ENCODE data around the gene ORMDL2. TPM values are rescaled to one million over a fixed set of nuclear protein-coding genes. Genes with fewer than 3 reads are reported as not detected.

Gene ORMDL2
- total RNA-seq, 1 donor from 2014 or later = 12.5 TPM

GRCh38 chr12:55824726-55825125, 6.9 kb downstream of the ORMDL2 start:
- Histone ChIP-seq H3K27me3 (no peaks in the 10 kb centered on the region), H3K4me1 (peaks cover 16% of the 10 kb centered on the region), H3K36me3 (peaks cover 5% of the 10 kb centered on the region), H2AFZ (replicated peaks) (no peak overlapping the region), H3K4me3 (no peak overlapping the region), H3K27ac (peak overlapping the region; percentile 31), H3K9me3 (ENCODE audit: low read depth) (no peaks in the 10 kb centered on the region), H3K9ac (peak overlapping the region; percentile 46), H3K4me2 (peak overlapping the region; percentile 48), H4K20me1 (ENCODE audit: low read depth) (peaks cover 5% of the 10 kb centered on the region), H3K79me2 (ENCODE audit: low read depth) (peaks cover 56% of the 10 kb centered on the region), H3F3A (ENCODE audit: low read depth) (peaks cover 69% of the 10 kb centered on the region)
- Mint-ChIP-seq H3K9me3 (no peaks in the 10 kb centered on the region), H3K4me1 (peaks cover 24% of the 10 kb centered on the region), H3K4me3 (peak overlapping the region; percentile 41), H3K27ac (no peak overlapping the region), H3K36me3 (peaks cover 23% of the 10 kb centered on the region), H3K27me3 (ENCODE audit: insufficient read depth, low read depth) (no peaks in the 10 kb centered on the region)
- DNase-seq (ENCODE audit: low spot score) = no peak
- TF ChIP-seq EZH2 (IDR thresholded peaks at IDR 0.05) = no peak
- TF ChIP-seq CTCF (IDR thresholded peaks at IDR 0.05) = no peak
- TF ChIP-seq EZH2phosphoT487 (IDR thresholded peaks at IDR 0.05) = no peak

DNA sequence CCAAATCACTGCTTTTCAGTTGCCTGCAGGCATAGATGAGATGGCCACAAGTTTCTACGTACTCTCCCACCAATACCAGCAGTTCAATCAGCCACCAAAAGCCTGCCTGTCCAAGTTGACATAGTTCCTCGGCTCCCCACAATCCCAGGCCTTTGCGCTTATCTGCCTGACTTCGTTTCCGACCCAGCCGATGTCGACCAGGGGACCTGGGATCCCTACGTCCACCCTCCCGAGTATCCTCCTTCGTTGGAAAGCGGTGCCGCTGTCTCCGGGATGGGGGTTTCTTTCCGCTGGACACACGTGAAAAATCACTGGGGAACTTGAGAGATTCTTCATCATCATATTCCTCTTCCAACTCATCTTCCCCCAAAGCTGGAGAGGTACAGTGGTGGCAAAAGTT, 10.0 kb downstream of the ORMDL2 start:
- no peaks in the 10 kb centered on the region for H3K9me3 ChIP-seq (ENCODE audit: low read depth)
- H3F3A ChIP-seq (ENCODE audit: low read depth) = peaks cover 46% of the 10 kb centered on the region
- H3K4me1 ChIP-seq = peaks cover 25% of the 10 kb centered on the region
- H3K4me3 ChIP-seq = peak overlapping the region; percentile 12
- no peaks in the 10 kb centered on the region for H4K20me1 ChIP-seq (ENCODE audit: low read depth)
- Mint-ChIP-seq H3K4me1 (peaks cover 39% of the 10 kb centered on the region), H3K27me3 (ENCODE audit: insufficient read depth, low read depth) (peaks cover 6% of the 10 kb centered on the region), H3K9me3 (no peaks in the 10 kb centered on the region), H3K27ac (no peak overlapping the region), H3K36me3 (peaks cover 11% of the 10 kb centered on the region), H3K4me3 (peak overlapping the region; percentile 99)
- peak overlapping the region; percentile 18 for H3K9ac ChIP-seq
- H3K4me2 ChIP-seq = peak overlapping the region; percentile 87
- H3K79me2 ChIP-seq (ENCODE audit: low read depth) = peaks cover 77% of the 10 kb centered on the region
- no peaks in the 10 kb centered on the region for H3K27me3 ChIP-seq
- peak overlapping the region; percentile 35 for H3K27ac ChIP-seq
- peaks cover 1% of the 10 kb centered on the region for H3K36me3 ChIP-seq
- H2AFZ ChIP-seq (replicated peaks) = no peak overlapping the region
- TF ChIP-seq EZH2 (IDR thresholded peaks at IDR 0.05) (no peak), EZH2phosphoT487 (IDR thresholded peaks at IDR 0.05) (no peak), CTCF (IDR thresholded peaks at IDR 0.05) (no peak)
- DNase-seq (ENCODE audit: low spot score) = no peak

- H2AFZ ChIP-seq (replicated peaks) = no peak overlapping the region
- no peaks in the 10 kb centered on the region for H3K27me3 ChIP-seq
- H3K36me3 ChIP-seq = no peaks in the 10 kb centered on the region
- peaks cover 77% of the 10 kb centered on the region for H3K79me2 ChIP-seq (ENCODE audit: low read depth)
- DNase-seq (ENCODE audit: low spot score) = no peak
- H3K27me3 Mint-ChIP-seq (ENCODE audit: insufficient read depth, low read depth) = peaks cover 6% of the 10 kb centered on the region
- H3K27ac Mint-ChIP-seq = no peak overlapping the region
- H4K20me1 ChIP-seq (ENCODE audit: low read depth) = no peaks in the 10 kb centered on the region
- H3K9me3 Mint-ChIP-seq = no peaks in the 10 kb centered on the region
- H3K4me2 ChIP-seq = peak overlapping the region; percentile 87
- TF ChIP-seq CTCF (IDR thresholded peaks at IDR 0.05) (no peak), EZH2 (IDR thresholded peaks at IDR 0.05) (no peak), EZH2phosphoT487 (IDR thresholded peaks at IDR 0.05) (no peak)
- no peaks in the 10 kb centered on the region for H3K9me3 ChIP-seq (ENCODE audit: low read depth)
- H3K4me3 ChIP-seq = peak overlapping the region; percentile 92
- H3K4me1 Mint-ChIP-seq = peaks cover 39% of the 10 kb centered on the region
- H3F3A ChIP-seq (ENCODE audit: low read depth) = peaks cover 41% of the 10 kb centered on the region
- H3K4me1 ChIP-seq = peaks cover 25% of the 10 kb centered on the region
- H3K27ac ChIP-seq = no peak overlapping the region
- H3K4me3 Mint-ChIP-seq = peak overlapping the region; percentile 99
- no peak overlapping the region for H3K9ac ChIP-seq
- H3K36me3 Mint-ChIP-seq = peaks cover 6% of the 10 kb centered on the region
Measured at GRCh38 chr12:55828357-55828756, 10.5 kb downstream of the ORMDL2 start.

All from neural progenitor cell (in vitro differentiated cells).